Stimulated activated CD4-positive, alpha-beta T cell treated with anti-CD3 and anti-CD28 coated beads, TNF-alpha, amount 100 ng/mL, for 1 hour (primary cell): Measurements from ENCODE around the gene SNX11.
A peak's percentile ranks its signal among the peaks of the same experiment; 100 is the strongest.

Experiments
- DNase-seq, 3 donors: peaks; one replicate each; pipeline ENCODE4 v3.0.0-alpha.2; 2020; ENCODE audit warnings: low read depth in 3 of 3, low spot score in 1 of 3

Gene SNX11

GRCh38 chr17:48095611-48096010, 12.0 kb upstream of the SNX11 start:
- DNase-seq = no peak

GRCh38 chr17:48100160-48100559, 7.4 kb upstream of the SNX11 start:
- no peak for DNase-seq

GRCh38 chr17:48100591-48101011, 7.0 kb upstream of the SNX11 start:
- no peak for DNase-seq

GRCh38 chr17:48101012-48101720, 6.4 kb upstream of the SNX11 start, which contains the start of gene CBX1:
CBX1 (minus strand) TSS chr17:48101478; CDS start chr17:48077004, 24,474 bp downstream.
- DNase-seq = peak; percentile 81 to 87 (median 87)

- DNase-seq = no peak
These were observed 5.4 kb upstream of the SNX11 start for GRCh38 chr17:48102043-48102750.

GRCh38 chr17:48102798-48103715, 4.5 kb upstream of the SNX11 start:
- no peak for DNase-seq

- no peak for DNase-seq
These were observed 3.1 kb upstream of the SNX11 start for GRCh38 chr17:48104440-48104839.

GRCh38 chr17:48106802-48107136, 797 bp upstream of the SNX11 start:
- DNase-seq = no peak

GRCh38 chr17:48110761-48111160, 3.2 kb downstream of the SNX11 start:
- no peak for DNase-seq

GRCh38 chr17:48111937-48112241, 4.3 kb downstream of the SNX11 start:
- no peak for DNase-seq

GRCh38 chr17:48113201-48113676, 5.7 kb downstream of the SNX11 start:
- peak in 2 of 3 donors; percentile 15 to 31 for DNase-seq

- no peak for DNase-seq
These were observed 14.5 kb downstream of the SNX11 start for GRCh38 chr17:48121923-48122664.

GRCh38 chr17:48122665-48123045, 15.1 kb downstream of the SNX11 start:
- no peak for DNase-seq

- DNase-seq = no peak
These were observed 15.5 kb downstream of the SNX11 start for GRCh38 chr17:48123111-48123510.

- no peak for DNase-seq
These were observed 16.3 kb downstream of the SNX11 start for GRCh38 chr17:48123776-48124388.

- no peak for DNase-seq
These were observed 18.4 kb downstream of the SNX11 start for GRCh38 chr17:48125829-48126531.

- DNase-seq = no peak
These were observed 18.9 kb downstream of the SNX11 start for GRCh38 chr17:48126532-48126850.

GRCh38 chr17:48127371-48128051, 19.9 kb downstream of the SNX11 start:
- no peak for DNase-seq

GRCh38 chr17:48128400-48128799, 20.8 kb downstream of the SNX11 start:
- no peak for DNase-seq

- no peak for DNase-seq
These were observed 22.4 kb downstream of the SNX11 start for GRCh38 chr17:48129981-48130380.
